Left ventricle myocardium inferior (tissue), 1 donor: ENCODE results near the gene NRG3. TPM values are rescaled to one million over a fixed set of nuclear protein-coding genes. Genes with fewer than 3 reads are reported as not detected.

Source experiments
- DNase-seq: peaks from one replicate; pipeline ENCODE4 v3.0.0-alpha.2; 2020
- H3K27ac ChIP-seq: fragments of 200-600 bp; replicated peaks from 2 replicates; pipeline ENCODE4 v1.8.0; 2021
- H3K27me3 ChIP-seq: fragments of 200-600 bp; 2 replicates; pipeline ENCODE4 v1.8.0; 2021; ENCODE audit warnings: low read depth
- H3K36me3 ChIP-seq: fragments of 200-600 bp; 2 replicates; pipeline ENCODE4 v1.8.0; 2021
- H3K4me1 ChIP-seq: fragments of 200-600 bp; 2 replicates; pipeline ENCODE4 v1.8.0; 2021
- H3K4me3 ChIP-seq: fragments of 200-600 bp; 2 replicates; pipeline ENCODE4 v1.8.0; 2021; ENCODE audit warnings: mild to moderate bottlenecking, moderate library complexity
- H3K9me3 ChIP-seq: fragments of 200-600 bp; replicated peaks from 2 replicates; pipeline ENCODE4 v1.8.0; 2021
- CTCF ChIP-seq: fragments of 200-600 bp; IDR thresholded peaks from 2 replicates; pipeline ENCODE4 v1.8.0; 2021; ENCODE audit warnings: antibody characterized with exemption, mild to moderate bottlenecking, borderline replicate concordance
- intact Hi-C: fragments of 100-400 bp; cut with micrococcal nuclease; formaldehyde crosslinking; loops from one replicate; pipeline ENCODE4 v1.11.0; 2022
- total RNA-seq: library from RNA; stranded (reverse); fragmentation: NEBNext Ultra II Directional; extraction: Animal tissue kit (Norgen Biotek cat#: 25700); gene quantifications from one replicate; pipeline ENCODE4 v1.2.1, GENCODE V29; 2021
- donor health status: DM: no; HTN: yes; CAD: no; lungs with severe emphysema.

Gene NRG3
- total RNA-seq, 1 donor from 2014 or later = 0.11 TPM

- Histone ChIP-seq H3K9me3 (no peaks in the 10 kb centered on the region), H3K4me1 (no peaks in the 10 kb centered on the region), H3K27me3 (no peaks in the 10 kb centered on the region), H3K27ac (no peak overlapping the region), H3K4me3 (no peak overlapping the region), H3K36me3 (no peaks in the 10 kb centered on the region)
- no peak for TF ChIP-seq CTCF
- DNase-seq = no peak
- intact Hi-C loops = no loop called here
Measured at GRCh38 chr10:82266438-82266837, 391.4 kb downstream of the NRG3 start.

GRCh38 chr10:82267014-82267413 lies 392.0 kb downstream of the NRG3 start:
- Histone ChIP-seq H3K9me3 (no peaks in the 10 kb centered on the region), H3K4me1 (no peaks in the 10 kb centered on the region), H3K27ac (no peak overlapping the region), H3K27me3 (no peaks in the 10 kb centered on the region), H3K4me3 (no peak overlapping the region), H3K36me3 (no peaks in the 10 kb centered on the region)
- no peak for TF ChIP-seq CTCF
- DNase-seq = no peak
- intact Hi-C loops = no loop called here

- Histone ChIP-seq H3K27ac (no peak overlapping the region), H3K27me3 (no peaks in the 10 kb centered on the region), H3K4me3 (no peak overlapping the region), H3K4me1 (no peaks in the 10 kb centered on the region), H3K36me3 (no peaks in the 10 kb centered on the region), H3K9me3 (no peaks in the 10 kb centered on the region)
- no peak for TF ChIP-seq CTCF
- DNase-seq = no peak
- intact Hi-C loops = no loop called here
Measured at GRCh38 chr10:82267465-82267864, 392.5 kb downstream of the NRG3 start.

GRCh38 chr10:82267960-82268359 lies 393.0 kb downstream of the NRG3 start:
- H3K36me3 ChIP-seq = no peaks in the 10 kb centered on the region
- intact Hi-C loops = no loop called here
- H3K4me3 ChIP-seq = no peak overlapping the region
- no peak overlapping the region for H3K27ac ChIP-seq
- no peaks in the 10 kb centered on the region for H3K9me3 ChIP-seq
- H3K27me3 ChIP-seq = no peaks in the 10 kb centered on the region
- H3K4me1 ChIP-seq = no peaks in the 10 kb centered on the region
- no peak for DNase-seq
- no peak for TF ChIP-seq CTCF

- Histone ChIP-seq H3K27me3 (no peaks in the 10 kb centered on the region), H3K9me3 (no peaks in the 10 kb centered on the region), H3K4me3 (no peak overlapping the region), H3K27ac (no peak overlapping the region), H3K4me1 (no peaks in the 10 kb centered on the region), H3K36me3 (no peaks in the 10 kb centered on the region)
- DNase-seq = no peak
- TF ChIP-seq CTCF = no peak
- intact Hi-C loops = no loop called here
Measured at GRCh38 chr10:82277591-82277990, 402.6 kb downstream of the NRG3 start.
